H9 (cell line): ENCODE measurements around the gene ODC1. TPM values are rescaled to one million over a fixed set of nuclear protein-coding genes. Genes with fewer than 3 reads are reported as not detected.

Experiments
- DNase-seq: peaks from one replicate; pipeline ENCODE4 v3.0.0-alpha.2; 2017
- H2AFZ ChIP-seq: one replicate; pipeline ENCODE4 v1.6.1; 2013; ENCODE audit warnings: mild to moderate bottlenecking, low read length, control low read depth, moderate library complexity
- H2AK5ac ChIP-seq: 2 replicates; pipeline ENCODE4 v1.6.1; 2013; ENCODE audit warnings: low read length, control low read depth, mixed read lengths; ENCODE audit not compliant: insufficient read length
- H2BK120ac ChIP-seq: one replicate; pipeline ENCODE4 v1.6.1; 2013; ENCODE audit warnings: low read depth, mild to moderate bottlenecking, low read length, control low read depth, inconsistent platforms; ENCODE audit not compliant: poor library complexity, severe bottlenecking
- H2BK12ac ChIP-seq: 2 replicates; pipeline ENCODE4 v1.6.1; 2013; ENCODE audit warnings: low read length, control low read depth, mixed read lengths, low read depth; ENCODE audit not compliant: insufficient read length
- H2BK15ac ChIP-seq: 2 replicates; pipeline ENCODE4 v1.6.1; 2013; ENCODE audit warnings: low read depth, low read length, control low read depth
- H2BK20ac ChIP-seq: one replicate; pipeline ENCODE4 v1.6.1; 2013; ENCODE audit warnings: low read depth, mild to moderate bottlenecking, low read length, control low read depth, inconsistent platforms; ENCODE audit not compliant: poor library complexity, severe bottlenecking
- H2BK5ac ChIP-seq: 2 replicates; pipeline ENCODE4 v1.6.1; 2013; ENCODE audit warnings: low read length, control low read depth, mixed read lengths; ENCODE audit not compliant: insufficient read length
- H3K14ac ChIP-seq: 2 replicates; pipeline ENCODE4 v1.6.1; 2013; ENCODE audit warnings: low read length, control low read depth; ENCODE audit not compliant: insufficient read depth
- H3K18ac ChIP-seq: 2 replicates; pipeline ENCODE4 v1.6.1; 2013; ENCODE audit warnings: low read depth, mild to moderate bottlenecking, mixed read lengths, low read length, control low read depth; ENCODE audit not compliant: insufficient read length
- H3K23ac ChIP-seq: 2 replicates; pipeline ENCODE4 v1.6.1; 2013; ENCODE audit warnings: low read length, control low read depth, mixed read lengths, low read depth; ENCODE audit not compliant: insufficient read length
- H3K23me2 ChIP-seq: 2 replicates; pipeline ENCODE4 v1.6.1; 2013; ENCODE audit warnings: low read depth, mild to moderate bottlenecking, mixed read lengths, low read length, control low read depth; ENCODE audit not compliant: insufficient read length, poor library complexity, severe bottlenecking
- H3K27ac ChIP-seq: 2 replicates; pipeline ENCODE4 v1.5.1; 2013; ENCODE audit warnings: low read length, control low read depth, mixed read lengths, low read depth; ENCODE audit not compliant: insufficient read length
- H3K27me3 ChIP-seq: 2 replicates; pipeline ENCODE4 v1.6.1; 2013; ENCODE audit warnings: low read length, control low read depth, inconsistent platforms; ENCODE audit not compliant: insufficient read depth
- H3K4ac ChIP-seq: 2 replicates; pipeline ENCODE4 v1.6.1; 2013; ENCODE audit warnings: low read depth, mild to moderate bottlenecking, control low read depth, inconsistent platforms, low read length, moderate library complexity
- H3K4me1 ChIP-seq: 2 replicates; pipeline ENCODE4 v1.6.1; 2013; ENCODE audit warnings: low read length, control low read depth, inconsistent platforms; ENCODE audit not compliant: insufficient read depth
- H3K4me2 ChIP-seq: 2 replicates; pipeline ENCODE4 v1.6.1; 2013; ENCODE audit warnings: low read length, control low read depth, mixed read lengths; ENCODE audit not compliant: insufficient read length, insufficient read depth
- H3K56ac ChIP-seq: 2 replicates; pipeline ENCODE4 v1.6.1; 2013; ENCODE audit warnings: low read depth, mild to moderate bottlenecking, mixed read lengths, low read length, control low read depth; ENCODE audit not compliant: insufficient read length
- H3K79me1 ChIP-seq: 2 replicates; pipeline ENCODE4 v1.6.1; 2013; ENCODE audit warnings: low read depth, mild to moderate bottlenecking, moderate library complexity, low read length, control low read depth, inconsistent platforms; ENCODE audit not compliant: insufficient read depth, poor library complexity, severe bottlenecking
- H3K79me2 ChIP-seq: 2 replicates; pipeline ENCODE4 v1.6.1; 2013; ENCODE audit warnings: low read length, control low read depth, inconsistent platforms; ENCODE audit not compliant: insufficient read depth
- H3K9ac ChIP-seq: 2 replicates; pipeline ENCODE4 v1.6.1; 2013; ENCODE audit warnings: low read length, control low read depth, mixed read lengths; ENCODE audit not compliant: insufficient read length; ENCODE audit errors: extremely low read depth
- H3K9me3 ChIP-seq: one replicate; pipeline ENCODE4 v1.6.1; 2013; ENCODE audit warnings: low read depth, low read length, inconsistent platforms; ENCODE audit not compliant: control insufficient read depth
- H3T11ph ChIP-seq: one replicate; pipeline ENCODE4 v1.6.1; 2013; ENCODE audit warnings: mild to moderate bottlenecking, low read length, control low read depth, inconsistent platforms
- H4K20me1 ChIP-seq: one replicate; pipeline ENCODE4 v1.6.1; 2013; ENCODE audit not compliant: control insufficient read depth, insufficient read length, insufficient read depth
- H4K5ac ChIP-seq: 2 replicates; pipeline ENCODE4 v1.6.1; 2013; ENCODE audit warnings: low read depth, mild to moderate bottlenecking, mixed read lengths, low read length, control low read depth; ENCODE audit not compliant: insufficient read length
- H4K8ac ChIP-seq: replicated peaks from 2 replicates; pipeline ENCODE4 v1.6.1; 2013; ENCODE audit warnings: low read length, control low read depth, mixed read lengths, low read depth; ENCODE audit not compliant: insufficient read length
- H4K91ac ChIP-seq: 2 replicates; pipeline ENCODE4 v1.6.1; 2013; ENCODE audit warnings: low read depth, mild to moderate bottlenecking, moderate library complexity, mixed read lengths, low read length, control low read depth; ENCODE audit not compliant: insufficient read length
- H3K27ac Mint-ChIP-seq, 3 experiments: 2 replicates in 2 of 3; 3 replicates in 1 of 3; pipeline ENCODE4 v1.8.0; 2020 to 2021; ENCODE audit warnings: mixed read lengths in 3 of 3, mild to moderate bottlenecking in 1 of 3, moderate library complexity in 1 of 3
- H3K27me3 Mint-ChIP-seq: 2 replicates; pipeline ENCODE4 v1.8.0; 2021; ENCODE audit warnings: low read depth, mild to moderate bottlenecking, moderate library complexity, mixed read lengths
- H3K36me3 Mint-ChIP-seq, 3 experiments: 2 replicates in 2 of 3; 3 replicates in 1 of 3; pipeline ENCODE4 v1.8.0; 2020 to 2021; ENCODE audit warnings: low read depth in 3 of 3, mixed read lengths in 3 of 3; ENCODE audit not compliant: insufficient read depth in 1 of 3
- H3K4me1 Mint-ChIP-seq, 2 experiments: 2 replicates each; pipeline ENCODE4 v1.8.0; 2020; ENCODE audit warnings: mixed read lengths in 2 of 2
- H3K4me3 Mint-ChIP-seq, 2 experiments: 2 replicates in 1 of 2; 3 replicates in 1 of 2; pipeline ENCODE4 v1.8.0; 2020 to 2021; ENCODE audit warnings: mild to moderate bottlenecking in 2 of 2, mixed read lengths in 2 of 2, moderate library complexity in 1 of 2
- H3K9me3 Mint-ChIP-seq, 2 experiments: 2 replicates in 1 of 2; 3 replicates in 1 of 2; pipeline ENCODE4 v1.8.0; 2020; ENCODE audit warnings: mild to moderate bottlenecking in 2 of 2, mixed read lengths in 2 of 2, moderate library complexity in 1 of 2
- CTCF ChIP-seq: fragments of 200-600 bp; sonication (generic); conservative IDR thresholded peaks from 3 replicates; pipeline ENCODE4 v1.8.0; 2021; ENCODE audit warnings: antibody characterized with exemption, mild to moderate bottlenecking
- WGBS: extraction: QIAGEN DNeasy Blood & Tissue Kit; methylation state at CpG from one replicate; pipeline ENCODE4 v1.1.7; 2013; ENCODE audit warnings: missing lambda C conversion rate, low lambda C conversion rate, mixed read lengths; ENCODE audit not compliant: insufficient read length; ENCODE audit errors: extremely low coverage; 5-methylcytosine and 5-hydroxymethylcytosine counted together
- total RNA-seq: library from RNA; stranded (reverse); gene quantifications from 2 replicates; pipeline ENCODE4 v1.2.1, GENCODE V29; 2021

ODC1 gene
- total RNA-seq, 1 experiment from 2014 or later = 48.3 TPM

DNA sequence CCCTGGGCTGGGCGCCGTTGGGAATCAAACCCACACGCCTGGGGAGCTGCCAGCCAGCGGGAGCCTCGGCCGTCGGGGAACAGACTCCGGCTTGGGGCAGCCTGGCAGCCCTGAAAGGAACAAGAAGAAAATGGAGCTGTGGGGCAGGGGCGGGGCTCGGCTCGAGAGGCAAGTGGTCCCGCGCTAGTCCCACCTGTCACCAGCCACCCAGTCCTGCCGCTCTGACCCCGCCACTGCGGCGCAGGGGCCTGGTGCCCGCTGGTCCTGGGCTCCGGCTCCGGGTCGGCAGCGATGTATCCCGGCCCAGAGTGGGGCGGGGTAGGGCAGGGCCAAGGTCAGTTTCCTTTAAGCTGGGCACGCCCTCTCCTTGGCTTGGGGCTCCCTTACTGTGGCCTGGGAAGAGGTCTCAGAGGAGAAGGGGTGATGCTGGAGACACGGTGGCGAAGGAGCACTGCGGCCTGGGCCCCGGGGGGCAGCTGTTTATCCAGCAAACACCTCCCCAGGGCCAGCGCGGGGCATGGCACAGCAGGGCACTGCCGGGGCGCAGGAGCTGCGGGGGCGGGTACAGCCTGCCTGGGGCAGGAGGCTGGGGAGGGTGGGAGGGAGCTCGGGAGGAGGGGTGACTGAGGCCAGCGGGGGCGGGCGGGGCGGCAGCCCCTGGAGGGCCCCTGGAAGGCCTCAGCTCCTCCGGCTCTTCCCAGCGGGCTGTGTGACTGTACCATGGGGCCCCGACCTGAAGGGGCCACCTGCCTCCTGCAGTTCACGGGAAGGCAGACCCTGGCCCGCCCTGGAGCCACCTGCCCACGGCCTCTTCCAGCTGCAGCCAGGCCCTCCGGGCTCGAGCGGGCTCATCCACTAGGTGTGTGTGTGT lies 15.6 kb downstream of the ODC1 start:
- Histone ChIP-seq H2BK120ac (no peak overlapping the region), H3K4me1 (no peaks in the 10 kb centered on the region), H2AK5ac (no peak overlapping the region), H2AFZ (no peak overlapping the region), H3K79me2 (no peaks in the 10 kb centered on the region), H2BK5ac (no peak overlapping the region), H3T11ph (no peak overlapping the region), H4K20me1 (no peaks in the 10 kb centered on the region), H3K23me2 (no peaks in the 10 kb centered on the region), H3K14ac (no peak overlapping the region), H2BK20ac (no peak overlapping the region), H2BK15ac (no peak overlapping the region), H3K9ac (no peak overlapping the region), H2BK12ac (no peak overlapping the region), H3K23ac (no peak overlapping the region), H3K56ac (no peak overlapping the region), H3K9me3 (no peaks in the 10 kb centered on the region), H4K8ac (no peak overlapping the region), H3K27me3 (no peaks in the 10 kb centered on the region), H3K4me2 (no peak overlapping the region), H3K27ac (no peak overlapping the region), H4K5ac (no peak overlapping the region), H3K79me1 (no peaks in the 10 kb centered on the region), H3K4ac (no peak overlapping the region), H3K18ac (no peak overlapping the region), H4K91ac (no peak overlapping the region)
- Mint-ChIP-seq H3K4me1 (peaks cover 6 to 8% of the 10 kb centered on the region in 2 experiments; a peak in 3 of 4 replicates), H3K27ac (peak overlapping the region in 1 of 3 experiments; percentile 23; a peak in 1 of 7 replicates), H3K4me3 (peak overlapping the region; percentile 53 to 71; a peak in 4 of 5 replicates), H3K36me3 (no peaks in the 10 kb centered on the region), H3K9me3 (peaks cover 0 to 4% of the 10 kb centered on the region in 2 experiments; a peak in 1 of 5 replicates), H3K27me3 (peaks cover 16% of the 10 kb centered on the region)
- peak; percentile 81 for DNase-seq
- no peak for TF ChIP-seq CTCF
- no CpG with 5 or more reads among the region's 49 CpGs for WGBS
